OCI-LY7 (cell line): Measurements from ENCODE around the gene HVCN1. TPM values are rescaled to one million over a fixed set of nuclear protein-coding genes. Genes with fewer than 3 reads are reported as not detected.

Experiments used
- BruUV-seq: library from RNA; stranded (reverse); fragments of 400-500 nt; replicated peaks from 2 replicates; lab custom pipeline; 2021; lab: Mats Ljungman, UMichigan
- CTCF ChIA-PET: fragments of 300-600 bp; sonication (Branson Sonifier 250); formaldehyde crosslinking; loops from one replicate; lab custom pipeline; 2022; ENCODE audit warnings: antibody characterized with exemption; ENCODE audit not compliant: unreplicated experiment; lab: Charles Lee
- POLR2A ChIA-PET: fragments of 300-600 bp; sonication (Branson Sonifier 250); formaldehyde crosslinking; loops from one replicate; lab custom pipeline; 2022; ENCODE audit warnings: antibody characterized with exemption; lab: Charles Lee
- DNase-seq: peaks from one replicate; pipeline ENCODE4 v3.0.0-alpha.2; 2015; ENCODE audit warnings: low spot score
- H2AFZ ChIP-seq: fragments of 200-600 bp; sonication (generic), shearing (Covaris generic); 2 replicates; pipeline ENCODE4 v1.6.1; 2014; ENCODE audit warnings: mild to moderate bottlenecking, antibody characterized with exemption, low read length, moderate library complexity
- H3K27ac ChIP-seq: fragments of 200-600 bp; sonication (generic); 2 replicates; pipeline ENCODE4 v1.5.1; 2014; ENCODE audit warnings: mixed run types, low read depth, mild to moderate bottlenecking, moderate library complexity, low read length, inconsistent platforms; ENCODE audit not compliant: poor library complexity, severe bottlenecking
- H3K36me3 ChIP-seq: fragments of 200-600 bp; sonication (generic); 2 replicates; pipeline ENCODE4 v1.6.1; 2014; ENCODE audit warnings: mild to moderate bottlenecking, antibody characterized with exemption, low read length, moderate library complexity, mixed read lengths; ENCODE audit not compliant: insufficient read depth
- H3K4me1 ChIP-seq: fragments of 200-600 bp; sonication (generic); 2 replicates; pipeline ENCODE4 v1.5.1; 2014; ENCODE audit warnings: mild to moderate bottlenecking, low read length; ENCODE audit not compliant: insufficient read depth, poor library complexity, severe bottlenecking
- H3K4me2 ChIP-seq: fragments of 200-600 bp; sonication (generic); 2 replicates; pipeline ENCODE4 v1.6.1; 2014; ENCODE audit warnings: mild to moderate bottlenecking, low read length
- H3K4me3 ChIP-seq: fragments of 200-600 bp; sonication (generic); 2 replicates; pipeline ENCODE4 v1.5.1; 2014; ENCODE audit warnings: mild to moderate bottlenecking, low read depth, low read length; ENCODE audit not compliant: poor library complexity, severe bottlenecking
- H3K79me2 ChIP-seq: fragments of 200-600 bp; sonication (generic); 2 replicates; pipeline ENCODE4 v1.6.1; 2016; ENCODE audit warnings: low read depth, mild to moderate bottlenecking, low read length, moderate library complexity, mixed read lengths; ENCODE audit not compliant: insufficient read depth
- H3K9me2 ChIP-seq: fragments of 200-600 bp; sonication (generic); 2 replicates; pipeline ENCODE4 v1.6.1; 2016; ENCODE audit warnings: mild to moderate bottlenecking, low read length, mixed read lengths; ENCODE audit not compliant: insufficient read depth
- H3K9me3 ChIP-seq: fragments of 200-600 bp; sonication (generic); 2 replicates; pipeline ENCODE4 v1.6.1; 2014; ENCODE audit warnings: mild to moderate bottlenecking, mixed run types, low read length, mixed read lengths
- H4K20me1 ChIP-seq: fragments of 200-600 bp; sonication (generic); 2 replicates; pipeline ENCODE4 v1.6.1; 2014; ENCODE audit warnings: mild to moderate bottlenecking, antibody characterized with exemption, low read length, moderate library complexity, mixed read lengths; ENCODE audit not compliant: insufficient read depth
- CTCF ChIP-seq: fragments of 200-600 bp; sonication (generic); conservative IDR thresholded peaks from 2 replicates; pipeline ENCODE4 v1.5.1; 2014; ENCODE audit warnings: mild to moderate bottlenecking, antibody characterized with exemption, low read length, moderate library complexity, mixed read lengths
- EZH2phosphoT487 ChIP-seq: fragments of 200-600 bp; sonication (generic); IDR thresholded peaks from 2 replicates; pipeline ENCODE4 v1.6.1; 2018; ENCODE audit warnings: low read depth, borderline replicate concordance, mild to moderate bottlenecking, mixed run types, antibody characterized with exemption, low read length, moderate library complexity, mixed read lengths
- intact Hi-C: fragments of 100-400 bp; cut with micrococcal nuclease; formaldehyde crosslinking; loops from one replicate; pipeline ENCODE4 v1.10.0; 2022; ENCODE audit not compliant: unreplicated experiment
- total RNA-seq, 2 experiments: library from RNA; depleted of rRNA in 1 of 2; stranded (reverse); fragments of >200 nt in 1 of 2; shearing (Covaris generic) in 1 of 2; gene quantifications; 2 replicates each; pipeline ENCODE4 v1.2.3, GENCODE V29; 2014 to 2022

Gene HVCN1
- total RNA-seq, 2 experiments from 2014 or later: 4.5 to 9.3 TPM

GRCh38 chr12:110687396-110688169 is 1.3 kb downstream of the HVCN1 start:
- H4K20me1 ChIP-seq: no peaks in the 10 kb centered on the region
- POLR2A ChIA-PET: no interaction called here
- H3K9me3 ChIP-seq: no peaks in the 10 kb centered on the region
- peaks cover 52% of the 10 kb centered on the region for H3K4me1 ChIP-seq
- no peak overlapping the region for H3K27ac ChIP-seq
- no peaks in the 10 kb centered on the region for H3K79me2 ChIP-seq
- intact Hi-C loops: no loop called here
- H3K4me2 ChIP-seq: peak overlapping the region; percentile 64
- CTCF ChIA-PET: no interaction called here
- BruUV-seq: no TSS peak
- peak; percentile 43 for DNase-seq
- TF ChIP-seq CTCF: no peak
- no peak for TF ChIP-seq EZH2phosphoT487
- H3K4me3 ChIP-seq: peak overlapping the region; percentile 56
- H3K36me3 ChIP-seq: no peaks in the 10 kb centered on the region
- no peak overlapping the region; the same call in 1 of the 2 replicates for H2AFZ ChIP-seq
- H3K9me2 ChIP-seq: no peaks in the 10 kb centered on the region

GRCh38 chr12:110686294-110686903 is 2.5 kb downstream of the HVCN1 start:
- no peak overlapping the region for H3K4me3 ChIP-seq
- BruUV-seq: no TSS peak
- H3K9me3 ChIP-seq: no peaks in the 10 kb centered on the region
- CTCF ChIA-PET: no interaction called here
- H3K79me2 ChIP-seq: no peaks in the 10 kb centered on the region
- DNase-seq: no peak
- intact Hi-C loops: no loop called here
- H3K27ac ChIP-seq: no peak overlapping the region
- H3K36me3 ChIP-seq: no peaks in the 10 kb centered on the region
- POLR2A ChIA-PET: interaction anchor here (0.6 to 0.9 kb wide), 2 partner anchors 59 to 124 kb away, joined by 3 to 4 read pairs; no protein-coding TSS in a partner anchor
- TF ChIP-seq EZH2phosphoT487 (no peak), CTCF (no peak)
- H3K9me2 ChIP-seq: no peaks in the 10 kb centered on the region
- no peak overlapping the region; the same call in 1 of the 2 replicates for H3K4me2 ChIP-seq
- peaks cover 45% of the 10 kb centered on the region for H3K4me1 ChIP-seq
- H4K20me1 ChIP-seq: no peaks in the 10 kb centered on the region
- no peak overlapping the region for H2AFZ ChIP-seq

- BruUV-seq: no TSS peak
- Histone ChIP-seq H3K4me1 (peaks cover 34% of the 10 kb centered on the region), H2AFZ (no peak overlapping the region), H4K20me1 (no peaks in the 10 kb centered on the region), H3K4me2 (no peak overlapping the region), H3K79me2 (no peaks in the 10 kb centered on the region), H3K4me3 (no peak overlapping the region), H3K27ac (no peak overlapping the region), H3K9me3 (no peaks in the 10 kb centered on the region), H3K9me2 (no peaks in the 10 kb centered on the region), H3K36me3 (no peaks in the 10 kb centered on the region)
- TF ChIP-seq CTCF (no peak), EZH2phosphoT487 (no peak)
- CTCF ChIA-PET: no interaction called here
- DNase-seq: no peak
- intact Hi-C loops: no loop called here
- POLR2A ChIA-PET: no interaction called here
Measured at GRCh38 chr12:110684312-110684836, 4.5 kb downstream of the HVCN1 start.
